Medulla oblongata (tissue), 1 donor: ENCODE data around the gene IREB2.
"Not testable (repeated sequence)": the region's sequence is repeated elsewhere in the genome, so short reads cannot be mapped to it uniquely, and the experiment has no call there.

Experiments used
- DNase-seq: peaks from one replicate; pipeline ENCODE4 v3.0.0-alpha.2; 2015; ENCODE audit errors: extremely low spot score

The IREB2 gene

DNA sequence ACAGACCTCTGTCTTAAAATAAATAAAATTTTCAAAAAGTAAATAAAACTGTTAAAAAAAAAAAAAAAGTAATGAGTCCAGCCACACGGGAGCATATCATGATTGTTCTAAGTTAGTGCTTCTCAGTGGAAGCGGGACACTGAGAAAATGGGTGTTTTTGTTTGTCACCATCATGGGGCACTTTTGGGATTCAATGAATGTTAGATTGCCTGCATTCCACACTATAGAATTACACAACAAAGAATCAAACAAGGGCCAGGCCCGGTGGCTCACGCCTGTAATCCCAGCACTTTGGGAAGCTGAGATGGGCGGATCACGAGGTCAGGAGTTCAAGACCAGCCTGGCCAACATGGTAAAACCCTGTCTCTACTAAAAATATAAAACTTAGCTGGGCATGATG is 3.3 kb upstream of the IREB2 start:
- not testable (repeated sequence) for DNase-seq

DNA sequence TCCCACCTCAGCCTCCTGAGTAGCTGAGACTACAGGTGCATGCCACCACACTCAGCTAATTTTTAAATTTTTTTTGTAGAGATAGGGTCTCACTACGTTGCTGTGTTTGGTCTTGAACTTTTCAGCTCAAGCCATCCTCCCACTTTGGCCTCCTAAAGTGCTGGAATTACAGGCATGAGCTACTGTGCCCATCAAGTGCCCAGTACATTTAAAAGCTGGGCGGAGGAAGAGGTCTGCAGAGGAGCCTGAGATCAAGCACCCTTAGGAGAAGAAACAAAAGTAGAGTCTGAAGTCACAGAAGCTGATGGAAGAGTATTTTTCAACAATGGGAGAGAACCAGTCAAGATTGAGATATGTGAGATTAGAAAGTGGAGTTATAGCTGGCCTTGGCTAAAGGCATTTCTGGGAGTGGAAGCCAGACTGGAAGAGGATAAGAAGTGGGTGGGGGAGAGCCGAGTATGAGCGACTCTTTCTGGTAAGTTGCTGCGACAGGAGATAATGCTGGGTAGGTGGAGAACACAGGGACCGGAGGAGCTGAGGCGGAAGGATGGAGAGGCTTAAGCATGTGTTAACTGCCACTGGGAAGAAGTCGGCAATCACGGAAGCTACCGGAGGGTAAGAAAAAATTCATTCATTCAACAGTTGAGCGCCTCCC is 782 bp upstream of the IREB2 start:
- DNase-seq: no peak

DNA sequence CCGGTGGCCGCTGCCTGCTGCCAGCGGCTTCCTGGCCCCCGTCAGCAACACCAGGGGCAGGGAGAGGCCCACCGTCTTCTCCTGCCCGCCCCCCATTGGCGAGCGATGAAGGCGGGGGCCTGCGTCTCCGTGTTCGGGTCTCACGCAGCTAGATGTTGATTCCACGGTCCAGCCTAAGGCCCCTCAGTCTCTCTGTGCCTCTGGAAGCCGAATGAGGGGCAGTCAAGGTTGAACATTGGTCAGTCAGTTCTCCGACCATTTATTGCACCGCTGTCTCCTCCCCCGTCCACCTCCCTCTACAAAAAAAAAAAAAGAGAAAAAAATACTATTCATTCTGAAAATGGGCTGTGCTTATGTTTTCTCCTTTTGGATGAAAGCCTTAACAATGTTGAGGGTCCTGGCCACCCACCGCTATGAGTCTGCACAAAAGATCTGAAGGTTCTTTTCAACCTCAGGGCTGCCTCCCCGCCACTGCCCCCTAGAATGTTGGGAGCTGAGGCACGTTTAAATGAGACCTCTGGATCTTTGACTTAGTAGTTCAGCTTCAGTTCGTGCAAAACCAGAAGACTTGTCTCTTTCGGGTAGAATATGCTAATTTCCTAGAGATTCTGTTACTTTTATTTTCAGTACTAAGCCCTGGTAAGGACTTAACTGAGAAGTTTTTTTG is 736 bp downstream of the IREB2 start:
- DNase-seq: peak; percentile 20

DNA sequence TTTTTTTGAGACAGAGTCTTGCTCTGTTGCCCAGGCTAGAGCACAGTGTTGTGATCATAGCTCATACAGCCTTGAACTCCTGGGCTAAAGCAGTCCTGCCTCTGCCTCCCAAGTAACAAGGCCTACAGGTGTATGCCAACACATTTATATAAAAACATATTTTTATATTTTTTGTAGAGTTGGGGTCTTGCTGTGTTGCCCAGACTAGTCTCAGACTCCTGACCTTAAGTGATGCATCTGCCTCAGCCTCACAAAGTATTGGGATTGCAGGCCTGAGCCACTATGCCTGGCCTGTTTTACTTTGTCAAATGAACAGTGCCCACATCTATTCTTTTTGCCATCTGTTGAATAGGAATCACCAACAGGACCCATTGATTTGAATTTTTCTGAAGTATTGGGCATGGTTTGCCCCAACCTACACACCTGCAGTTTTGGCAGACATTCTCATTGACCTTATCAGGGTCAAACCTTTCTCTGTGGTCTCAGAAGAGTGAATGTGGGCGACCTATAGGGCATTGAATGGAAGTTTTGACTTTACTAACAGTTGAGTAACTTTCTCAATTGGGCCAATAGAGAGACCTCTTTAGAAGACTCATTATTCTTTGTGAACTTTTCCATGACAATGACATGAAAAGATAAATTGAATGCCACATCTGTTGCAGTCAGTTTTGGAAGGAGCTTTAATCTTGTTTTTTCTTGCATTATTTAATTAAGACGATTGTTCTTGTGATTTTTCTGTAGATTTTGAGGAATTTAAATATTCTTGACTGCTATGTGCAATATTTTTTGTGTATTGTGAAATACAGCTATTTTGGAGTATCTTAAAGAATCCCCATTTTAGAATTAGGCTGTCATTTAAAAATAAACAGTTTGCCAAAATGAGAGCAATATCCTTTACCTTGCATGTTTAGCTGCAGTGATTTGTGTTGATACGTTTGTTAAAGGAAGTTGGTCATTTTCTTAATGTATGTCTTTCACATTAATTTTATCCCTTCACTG is 2.7 kb downstream of the IREB2 start:
- DNase-seq: no peak

DNA sequence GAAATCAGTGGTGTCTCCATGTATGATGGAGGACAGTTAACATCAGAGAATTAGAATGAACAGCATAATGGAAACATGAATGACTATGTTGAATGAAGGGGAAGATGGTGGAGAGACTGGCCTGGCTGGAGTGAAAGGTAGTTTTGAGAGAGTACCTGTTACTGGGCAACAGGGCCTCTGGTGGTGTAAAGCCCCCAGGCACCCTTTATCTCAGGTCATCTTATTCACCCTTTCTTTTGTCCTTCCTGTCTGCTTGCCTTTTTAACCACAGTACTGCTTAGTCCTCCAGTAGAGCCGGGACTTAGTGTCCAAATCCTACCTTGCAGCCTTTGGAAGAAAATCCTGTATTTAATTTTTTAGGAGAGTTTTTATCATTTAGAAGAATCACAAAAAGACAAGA is 6.2 kb downstream of the IREB2 start:
- DNase-seq: no peak

DNA sequence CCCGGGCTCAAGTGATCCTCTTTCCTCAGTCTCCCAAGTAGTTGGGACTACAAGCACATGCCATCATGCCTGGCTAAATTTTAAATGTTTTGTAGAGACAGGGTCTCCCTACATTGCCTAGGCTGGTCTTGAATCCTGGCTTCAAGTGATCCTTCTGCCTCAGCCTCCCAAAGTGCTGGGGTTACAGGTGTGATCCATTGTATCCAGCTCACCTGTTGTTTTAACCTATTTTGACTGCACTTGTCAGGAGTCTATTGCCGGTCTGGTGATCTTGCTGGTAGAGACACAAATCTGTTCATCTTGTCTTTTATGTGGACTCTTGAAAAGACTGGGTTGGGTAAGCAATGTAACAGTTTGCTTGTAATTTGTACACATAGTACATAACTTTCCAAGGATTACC is 7.9 kb downstream of the IREB2 start:
- no peak for DNase-seq

DNA sequence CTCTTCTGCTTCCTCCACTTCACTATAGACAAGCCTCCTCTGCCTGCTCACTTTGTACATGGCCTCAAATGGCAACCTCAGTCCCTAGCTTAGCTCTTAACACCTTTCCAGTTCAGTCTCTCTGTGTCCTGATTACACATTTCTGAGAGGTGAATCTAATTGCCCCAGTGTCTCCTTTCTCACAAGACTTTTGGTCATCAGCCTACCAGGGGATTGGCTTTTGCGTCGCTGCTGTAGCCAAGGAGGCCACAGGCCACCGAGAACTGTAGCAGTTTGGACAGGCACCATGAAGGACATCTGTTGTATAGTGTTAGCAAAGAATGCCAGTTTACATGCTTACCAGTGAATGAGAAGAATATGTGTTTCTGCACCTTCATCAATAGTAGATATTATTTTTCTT is 8.5 kb downstream of the IREB2 start:
- DNase-seq: no peak

DNA sequence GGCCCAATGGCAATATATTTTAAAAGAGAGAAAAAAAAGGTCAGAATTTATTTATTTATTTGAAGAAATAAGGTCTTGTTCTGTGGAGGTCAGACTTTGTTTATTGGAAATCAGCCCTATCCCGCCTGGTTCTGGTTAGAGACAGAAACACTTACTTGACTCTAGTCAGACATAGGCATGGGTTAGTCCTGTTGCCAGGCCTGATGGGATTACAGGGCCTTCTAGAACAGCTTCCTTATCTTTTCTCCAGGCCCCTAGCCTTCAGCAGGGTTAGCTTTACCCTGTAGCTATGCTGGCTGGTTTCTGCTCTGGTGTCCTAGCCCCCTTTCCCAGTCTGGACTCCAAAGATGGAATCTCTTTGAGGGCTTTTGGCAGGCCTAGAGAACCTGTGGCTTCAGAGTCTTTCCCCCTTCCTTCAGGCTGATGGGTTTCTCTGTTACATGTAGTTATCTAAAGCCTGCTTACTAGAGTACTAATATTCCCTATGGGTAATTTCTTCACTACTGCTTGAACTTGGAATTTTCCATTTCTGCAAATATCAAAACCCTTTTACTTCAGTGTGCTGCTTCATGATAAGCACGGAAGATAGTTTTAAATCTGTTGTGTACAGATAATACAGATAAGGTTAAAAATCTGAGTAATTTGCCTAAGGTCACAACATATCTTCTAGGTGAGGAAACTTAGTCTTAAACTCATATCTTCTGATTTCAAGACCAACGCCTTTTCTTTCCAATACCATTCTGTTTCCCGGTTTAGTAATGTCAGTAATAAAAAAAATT is 10.6 kb downstream of the IREB2 start:
- DNase-seq: no peak

DNA sequence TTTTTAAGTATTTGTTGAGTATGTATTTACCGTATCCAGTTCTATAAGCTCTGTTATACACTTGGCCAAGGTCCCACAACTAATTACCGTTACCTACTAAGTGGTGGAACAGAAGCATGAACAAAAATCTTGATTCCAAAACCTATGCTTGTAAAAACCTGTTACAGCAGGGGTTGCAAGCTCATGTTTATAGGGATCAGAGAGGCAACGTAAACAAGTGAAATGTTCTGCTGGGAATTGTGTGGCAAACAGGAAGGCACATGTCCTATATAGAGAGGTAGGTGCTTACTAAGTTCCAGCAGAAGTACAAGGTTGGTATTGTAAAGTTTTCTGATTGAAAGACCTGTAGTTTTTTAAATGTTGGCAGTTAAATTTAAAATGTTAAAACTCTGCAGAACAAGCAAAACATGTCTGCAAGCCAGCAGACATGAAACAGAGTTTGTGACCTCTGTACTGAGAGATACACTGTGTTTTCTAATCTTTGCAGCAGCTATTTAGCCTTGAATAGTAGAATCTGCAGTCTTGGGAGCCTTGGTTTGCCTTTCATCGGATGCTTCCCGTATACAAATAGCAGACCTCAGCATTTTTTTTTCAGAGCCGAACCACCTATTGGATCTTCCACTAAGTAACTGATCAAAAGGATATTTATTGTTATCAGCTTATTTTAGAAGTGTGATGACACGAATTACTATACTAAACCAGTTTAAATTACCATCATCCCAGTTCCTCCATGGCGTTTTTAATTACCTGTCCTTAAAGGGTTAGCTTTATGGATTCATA is 11.4 kb downstream of the IREB2 start:
- no peak for DNase-seq

DNA sequence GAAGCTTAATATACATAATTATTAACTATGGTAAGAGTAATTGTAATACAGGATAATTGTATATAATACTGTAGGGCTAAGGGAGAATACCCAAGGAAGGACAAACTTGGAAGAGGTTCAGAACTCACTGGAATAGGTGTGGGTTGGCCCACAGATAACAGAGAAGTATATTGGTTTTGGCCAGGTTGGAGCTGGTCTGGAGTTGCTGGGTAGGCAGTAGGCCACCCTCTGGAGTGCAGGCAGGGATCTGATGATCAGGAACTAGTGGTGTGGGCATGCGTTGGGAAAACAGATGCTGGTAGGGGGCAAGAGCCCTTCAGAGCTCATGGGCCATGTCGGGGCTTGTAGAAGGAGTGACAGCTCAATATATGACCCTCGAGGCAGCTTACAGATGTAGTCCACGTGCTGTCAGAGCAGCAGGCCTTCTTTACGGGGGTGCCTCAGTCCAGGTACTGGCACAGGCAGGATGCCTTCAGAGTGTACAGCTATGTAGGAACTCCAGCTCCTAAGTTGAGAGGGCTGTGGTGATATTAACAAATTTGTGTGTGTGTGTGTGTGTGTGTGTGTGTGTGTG is 12.4 kb downstream of the IREB2 start:
- DNase-seq: no peak

DNA sequence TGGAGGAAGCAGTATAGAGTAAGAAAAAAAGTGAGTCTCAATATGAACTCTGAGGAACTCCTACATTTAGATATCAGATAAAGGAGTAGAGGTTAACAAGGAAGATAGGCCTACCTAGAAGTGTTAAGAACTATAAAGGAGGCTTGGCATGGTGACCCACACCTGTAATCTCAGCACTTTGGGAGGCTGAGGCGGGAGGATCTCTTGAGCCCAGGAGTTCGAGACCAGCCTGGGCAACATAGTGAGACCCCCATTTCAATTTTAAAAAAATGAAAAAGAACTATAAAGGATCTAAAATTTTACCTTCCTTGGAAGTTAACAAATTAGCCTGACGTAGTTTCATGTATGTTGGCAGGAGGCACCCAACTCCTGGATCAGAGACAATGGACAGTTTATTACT is 14.5 kb downstream of the IREB2 start:
- DNase-seq: no peak

DNA sequence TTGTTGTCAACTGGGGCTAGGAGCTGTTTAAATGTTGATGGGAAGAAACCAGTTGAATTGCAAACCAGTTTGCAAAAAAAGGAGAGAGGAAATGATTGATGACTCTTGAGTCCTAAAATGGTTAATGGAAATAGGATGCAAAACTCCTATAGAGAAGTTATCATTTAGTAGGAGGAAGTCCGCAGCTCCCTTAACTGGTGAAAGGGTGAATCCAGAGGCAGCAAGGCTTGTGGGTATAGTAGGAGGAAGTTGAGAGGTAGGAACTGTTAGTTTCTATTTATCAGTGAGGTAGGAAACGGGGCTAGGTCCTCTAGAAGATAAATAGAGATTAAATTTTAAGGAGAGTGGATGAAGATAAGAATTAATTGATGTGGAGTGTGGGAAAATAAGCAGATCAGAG is 15.4 kb downstream of the IREB2 start:
- peak; percentile 50 for DNase-seq

DNA sequence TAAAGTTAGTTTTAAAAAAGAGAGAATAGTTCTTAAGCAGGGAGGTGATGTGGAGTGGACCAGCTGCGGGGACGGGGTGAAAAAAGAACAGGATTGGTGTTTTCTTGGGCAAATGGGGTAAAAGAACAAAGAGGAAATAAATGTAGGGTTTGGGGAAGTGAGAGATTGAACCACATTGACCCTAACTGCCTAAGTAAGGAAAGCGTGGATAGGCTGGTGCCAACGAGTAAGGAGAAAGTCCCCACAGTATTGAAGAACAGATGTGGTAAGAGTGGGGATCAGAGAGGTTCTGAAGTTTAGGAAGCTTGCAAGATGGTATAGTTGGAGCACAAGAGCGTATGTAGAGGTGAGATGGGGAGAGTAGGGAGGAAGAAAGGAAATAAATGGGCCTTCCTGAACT is 17.0 kb downstream of the IREB2 start:
- peak; percentile 46 for DNase-seq

DNA sequence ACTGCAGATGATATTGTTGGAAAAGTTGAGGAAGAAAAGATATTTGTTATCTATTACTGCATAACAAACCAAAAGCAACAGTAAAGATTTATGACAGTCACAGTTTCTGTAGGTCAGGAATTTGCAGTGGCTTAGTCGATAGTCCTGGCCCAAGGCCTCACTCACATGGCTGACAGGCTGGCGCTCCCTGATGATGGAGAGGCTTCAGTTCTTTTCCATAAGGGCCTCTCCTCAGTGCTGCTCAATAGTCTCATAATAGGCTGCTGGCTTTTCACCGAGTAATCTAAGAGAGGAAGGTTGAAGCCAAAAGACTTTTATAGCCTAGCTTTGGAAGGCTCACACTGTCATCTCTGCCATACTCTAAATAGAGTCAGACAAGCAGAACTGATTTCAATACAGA is 17.7 kb downstream of the IREB2 start:
- DNase-seq: peak; percentile 42

DNA sequence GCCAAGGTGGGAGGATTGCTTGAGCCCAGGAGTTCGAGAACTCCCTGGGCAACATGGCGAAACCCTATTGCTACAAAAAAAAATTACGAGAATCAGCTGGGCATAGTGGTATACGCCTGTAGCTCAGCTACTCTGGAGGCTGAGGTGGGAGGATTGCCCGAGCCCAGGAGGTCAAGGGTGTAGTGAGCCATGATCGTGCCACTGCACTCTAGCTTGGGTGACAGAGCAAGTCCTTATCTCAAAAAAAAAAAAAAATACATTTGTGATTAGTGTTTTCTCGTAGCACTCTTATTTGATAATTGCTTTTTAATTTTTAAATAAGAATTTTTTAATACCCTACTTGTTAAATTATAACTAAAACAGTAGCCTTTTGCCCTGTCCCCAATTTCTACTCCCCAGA is 18.4 kb downstream of the IREB2 start:
- DNase-seq: no peak

DNA sequence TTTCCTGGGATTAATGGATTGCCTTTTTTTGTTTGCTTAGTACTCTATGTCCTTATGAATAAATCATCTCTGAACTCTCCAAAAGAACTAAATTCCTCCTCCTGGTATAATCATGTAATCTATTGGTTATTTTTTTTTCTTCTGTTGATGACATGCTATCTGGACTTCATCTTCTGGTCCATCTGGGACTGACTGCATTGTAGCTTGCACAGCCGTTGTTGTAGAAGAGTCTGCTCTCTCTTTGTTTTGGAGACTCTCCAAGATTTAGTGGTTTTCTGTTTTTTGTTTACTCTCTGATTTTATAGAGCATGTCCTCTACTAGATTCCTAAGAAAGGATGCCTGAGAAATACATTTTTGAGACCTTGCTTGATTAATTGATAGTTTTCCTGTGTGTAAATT is 19.1 kb downstream of the IREB2 start:
- peak; percentile 24 for DNase-seq

DNA sequence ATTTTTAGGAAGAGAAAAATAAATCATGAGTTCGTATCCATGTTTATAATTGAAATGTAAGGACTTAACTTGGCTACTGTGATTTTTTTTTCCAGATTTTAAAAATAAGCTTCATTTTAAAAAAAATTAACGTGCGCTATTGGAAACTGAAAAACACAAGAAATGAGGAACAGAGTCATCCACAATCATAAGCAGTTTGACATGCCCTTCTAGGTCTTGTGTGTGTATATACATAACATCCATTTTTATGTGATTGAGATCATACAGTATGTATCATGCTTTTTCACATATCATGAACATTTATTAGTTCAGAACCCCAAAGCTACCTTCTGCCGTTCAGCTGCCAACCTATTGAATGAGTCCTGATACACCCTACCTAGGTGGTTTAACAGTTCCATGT is 22.7 kb downstream of the IREB2 start:
- DNase-seq: no peak

DNA sequence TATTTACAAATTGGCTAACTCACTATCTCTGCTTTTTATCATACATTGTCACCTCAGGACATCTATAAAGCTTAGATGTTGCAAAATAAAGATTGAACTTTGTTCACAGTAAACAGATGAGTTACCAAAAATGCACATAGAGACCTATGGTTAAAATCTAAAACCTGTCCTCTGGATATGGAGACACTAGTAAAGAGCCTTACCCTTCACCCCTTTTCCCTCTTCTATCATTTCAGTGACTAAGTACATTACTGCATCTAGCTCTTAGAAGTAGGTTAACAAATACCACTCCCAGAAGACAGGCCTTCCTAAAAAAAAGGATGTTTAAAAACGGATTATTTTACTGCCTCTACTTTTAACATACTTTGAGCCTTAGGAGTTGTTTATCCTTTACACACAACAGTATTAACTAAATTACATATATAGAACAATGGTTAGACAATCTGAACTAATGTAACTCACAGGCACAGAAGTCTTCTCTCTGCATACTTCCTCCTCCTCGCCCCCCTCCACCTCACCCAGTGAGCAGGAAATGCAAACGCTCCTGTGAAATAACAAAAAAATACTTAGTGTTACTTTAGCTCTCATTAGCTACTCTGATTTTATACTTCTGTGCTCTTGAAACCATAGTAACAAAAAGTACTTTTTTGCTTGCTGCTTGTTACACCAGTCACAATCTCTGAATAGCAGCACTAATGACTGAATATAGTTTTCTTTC is 23.3 kb downstream of the IREB2 start:
- no peak for DNase-seq

DNA sequence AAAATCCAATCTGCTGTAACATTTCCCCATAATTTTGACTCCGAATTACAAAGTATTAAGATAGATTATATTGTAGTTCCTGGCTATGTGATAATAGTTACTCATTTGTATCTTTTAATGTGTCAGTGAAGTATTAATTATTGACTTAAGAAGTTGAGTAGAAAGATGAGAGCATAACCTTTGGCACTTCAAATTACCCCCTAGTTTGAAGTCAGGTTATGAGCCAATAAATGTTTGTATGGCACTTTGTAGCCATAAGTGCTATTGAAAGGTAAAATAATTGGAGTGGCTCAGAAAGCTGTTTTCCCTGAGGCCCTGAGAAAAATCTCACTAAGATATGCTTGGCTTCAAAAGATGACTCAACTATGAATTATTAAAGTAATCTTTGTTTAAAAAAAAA is 31.0 kb downstream of the IREB2 start:
- DNase-seq: no peak

DNA sequence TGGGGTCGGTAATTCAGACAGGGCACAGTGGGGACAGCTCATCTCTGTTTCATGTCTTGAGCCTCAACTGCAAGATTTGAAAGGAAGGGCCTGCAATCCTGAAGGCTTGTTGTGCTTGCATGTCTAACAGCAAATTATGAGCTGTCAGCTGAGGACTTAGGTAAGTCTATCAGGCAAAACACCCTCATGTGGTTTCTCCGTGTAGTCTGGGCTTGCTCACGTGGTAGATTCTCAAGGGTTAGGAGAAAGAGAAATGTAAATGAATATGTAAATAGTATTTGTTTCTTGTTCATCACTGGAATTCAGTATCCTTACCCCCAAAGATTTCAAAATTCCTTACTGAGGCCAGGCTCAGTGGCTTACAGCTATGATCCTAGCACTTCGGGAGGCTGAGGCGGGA is 39.3 kb downstream of the IREB2 start:
- no peak for DNase-seq
